Heart left ventricle (tissue), 16 donors: Measurements from ENCODE around the gene KPNA6. TPM values are rescaled to one million over a fixed set of nuclear protein-coding genes. Genes with fewer than 3 reads are reported as not detected.
"Not testable (repeated sequence)": the region's sequence is repeated elsewhere in the genome, so short reads cannot be mapped to it uniquely, and the experiment has no call there.

Experiments
- ATAC-seq, 4 donors: fragments of 200-7000 bp; cut with Tn5 transposase; one replicate each; pipeline ENCODE4 v1.9.1; 2020 to 2022; ENCODE audit warnings: moderate library complexity in 4 of 4, mild to moderate bottlenecking in 3 of 4, moderate number of reproducible peaks in 1 of 4
- DNase-seq, 5 donors: peaks; one replicate each; pipeline ENCODE4 v3.0.0-alpha.2; 2020
- H3K27ac ChIP-seq, 12 donors: fragments of 200-600 bp; sonication (generic) in 4 of 12; one replicate each; pipeline versions ENCODE4 v1.5.0 to v1.8.0; 2016 to 2022; ENCODE audit warnings: mild to moderate bottlenecking in 2 of 12
- H3K27me3 ChIP-seq, 9 donors: fragments of 200-600 bp; sonication (generic) in 2 of 9; one replicate each; pipeline versions ENCODE4 v1.5.1 to v1.8.0; 2016 to 2022; ENCODE audit warnings: mild to moderate bottlenecking in 3 of 9
- H3K36me3 ChIP-seq, 9 donors: fragments of 200-600 bp; sonication (generic) in 2 of 9; one replicate each; pipeline versions ENCODE4 v1.5.0 to v1.8.0; 2018 to 2022; ENCODE audit warnings: mild to moderate bottlenecking in 2 of 9
- H3K4me1 ChIP-seq, 12 donors: fragments of 200-600 bp; sonication (generic) in 4 of 12; one replicate each; pipeline versions ENCODE4 v1.5.0 to v1.8.0; 2016 to 2022; ENCODE audit warnings: mild to moderate bottlenecking in 3 of 12
- H3K4me3 ChIP-seq, 12 donors: fragments of 200-600 bp; sonication (generic) in 4 of 12; one replicate each; pipeline versions ENCODE4 v1.5.0 to v1.8.0; 2017 to 2022; ENCODE audit warnings: mild to moderate bottlenecking in 9 of 12, moderate library complexity in 4 of 12
- H3K9me3 ChIP-seq, 12 donors: fragments of 200-600 bp; sonication (generic) in 4 of 12; one replicate each; pipeline versions ENCODE4 v1.5.0 to v1.8.0; 2016 to 2022; ENCODE audit warnings: mild to moderate bottlenecking in 1 of 12
- CTCF ChIP-seq, 12 donors: fragments of 200-600 bp; sonication (generic) in 4 of 12; IDR thresholded peaks; one replicate each; pipeline versions ENCODE4 v1.5.0 to v1.8.0; 2018 to 2022; ENCODE audit warnings: antibody characterized with exemption in 12 of 12, mild to moderate bottlenecking in 5 of 12
- POLR2A ChIP-seq, 2 donors: fragments of 450-650 bp; IDR thresholded peaks; one replicate each; pipeline ENCODE4 v1.6.1; 2017; ENCODE audit warnings: antibody characterized with exemption in 2 of 2, mild to moderate bottlenecking in 2 of 2, moderate library complexity in 2 of 2
- WGBS, 4 donors: extraction: QIAGEN DNeasy Blood & Tissue Kit in 2 of 4; methylation state at CpG; one replicate each; pipeline versions ENCODE4 v1.1.5 to v1.1.7; 2013 to 2018; 5-methylcytosine and 5-hydroxymethylcytosine counted together
- intact Hi-C, 10 donors: fragments of 100-400 bp; cut with DNase I; formaldehyde crosslinking; loops; one replicate each; pipeline versions ENCODE4 v1.11.1 to v1.14.2; 2022
- polyA plus RNA-seq, 2 donors: library from polyadenylated mRNA; stranded (reverse); fragments of 200-250 nt; gene quantifications; one replicate each; pipeline ENCODE4 v1.2.3, GENCODE V29; 2013
- total RNA-seq, 9 donors: library from RNA; depleted of rRNA in 2 of 9; stranded (reverse); fragments of >200 nt in 2 of 9; fragmentation: NEBNext Ultra II Directional in 3 of 9; extraction: Animal tissue kit (Norgen Biotek cat#: 25700) in 3 of 9; gene quantifications; one replicate each; pipeline versions ENCODE4 v1.1.0 to v1.2.4, GENCODE V29; 2016 to 2023
- donor health status: ischemic (EF 13 %, LVEDD 7.1; RV severe dilation, severe dysfunction).
- donor health status: healthy with polysubstance abuse.
- donor health status: DM: no; HTN: yes; CAD: no.
- donor health status: DM: no; HTN: no; CAD: no.
- donor health status: ischemic (EF 25% LVEDD 6.9; RV normal size, moderate dysfunction).
- donor health status: ischemic (EF 25% LVEDD 5.7; RV mildly dilated, moderate dysfunction).
- donor health status: healthy.
- donor health status: DM: yes; HTN: yes; CAD: no.
- donor health status: ischemic (EF 35%, LVEDD 5.7; RV mildly dilated, moderate dysfunction).
- donor health status: nonischemic (EF 11% LVEDD 7.7; RV severe dilation, severe dysfunction).
- donor health status: DM: yes; HTN: yes; CAD: no.
- donor health status: PGD.
- donor health status: ischemic (EF 29% LVEDD 5.4; RV normal size, mild dysfunction).
- donor health status: nonischemic (EF 23%, LVEDD 6.1; RV moderate dilation, normal function).

Gene KPNA6
- total and polyA plus RNA-seq, 11 donors, result 10.2 to 99.2 (median 75.2) TPM

- TF ChIP-seq CTCF (IDR thresholded peaks at IDR 0.05), result no peak
- no peak for TF ChIP-seq POLR2A (IDR thresholded peaks at IDR 0.05)
- ATAC-seq, result no peak
- WGBS, 4 donors, result 93 to 97% (median 95%) methylated on average over 2 of the region's 2 CpGs
Measured at GRCh38 chr1:32163405-32163804, 55.5 kb downstream of the KPNA6 start.

GRCh38 chr1:32165633-32166032, 57.8 kb downstream of the KPNA6 start:
- H3K4me3 ChIP-seq, H3K27ac ChIP-seq, DNase-seq, H3K4me1 ChIP-seq, intact Hi-C loops, H3K27me3 ChIP-seq, ATAC-seq, H3K9me3 ChIP-seq: not testable (repeated sequence)
- WGBS, 4 donors, result 77 to 89% (median 84%) methylated on average over 10 of the region's 10 CpGs
- H3K36me3 ChIP-seq, result peaks cover 0 to 100% (median 98%) of the 10 kb centered on the region in 9 donors

More at GRCh38 chr1:32163405-32163804, 55.5 kb downstream of the KPNA6 start:
- no peaks in the 10 kb centered on the region for H3K27me3 ChIP-seq
- H3K27ac ChIP-seq, result no peak overlapping the region
- H3K9me3 ChIP-seq, result no peaks in the 10 kb centered on the region
- intact Hi-C loops, result no loop called here
- H3K36me3 ChIP-seq, result peaks cover 0 to 100% (median 98%) of the 10 kb centered on the region in 9 donors
- H3K4me1 ChIP-seq, result no peaks in the 10 kb centered on the region
- H3K4me3 ChIP-seq, result no peak overlapping the region
- no peak for DNase-seq

GRCh38 chr1:32170991-32171390, 63.1 kb downstream of the KPNA6 start:
- TF ChIP-seq POLR2A (IDR thresholded peaks at IDR 0.05), result no peak
- TF ChIP-seq CTCF (IDR thresholded peaks at IDR 0.05), result no peak

GRCh38 chr1:32172621-32173245, 64.9 kb downstream of the KPNA6 start:
- peaks cover 0 to 69% (median 62%) of the 10 kb centered on the region in 9 donors for H3K36me3 ChIP-seq
- ATAC-seq, result no peak
- H3K9me3 ChIP-seq, result no peaks in the 10 kb centered on the region

More at GRCh38 chr1:32170991-32171390, 63.1 kb downstream of the KPNA6 start:
- no peak for DNase-seq
- H3K9me3 ChIP-seq, result no peaks in the 10 kb centered on the region
- WGBS, 4 donors, result 58 to 68% (median 64%) methylated on average over 4 of the region's 4 CpGs
- H3K27ac ChIP-seq, result no peak overlapping the region
- no peak overlapping the region for H3K4me3 ChIP-seq
- H3K4me1 ChIP-seq, result peaks cover 0 to 10% (median 0%) of the 10 kb centered on the region in 12 donors
- H3K36me3 ChIP-seq, result peaks cover 0 to 86% (median 79%) of the 10 kb centered on the region in 9 donors
- intact Hi-C loops, result no loop called here
- ATAC-seq, result no peak
- H3K27me3 ChIP-seq, result no peaks in the 10 kb centered on the region

More at GRCh38 chr1:32172621-32173245, 64.9 kb downstream of the KPNA6 start:
- Histone ChIP-seq H3K4me3 (no peak overlapping the region), H3K4me1 (peaks cover 0 to 10% (median 0%) of the 10 kb centered on the region in 12 donors), H3K27ac (no peak overlapping the region), H3K27me3 (no peaks in the 10 kb centered on the region)
- no peak for DNase-seq
- TF ChIP-seq CTCF (IDR thresholded peaks at IDR 0.05), result no peak
- TF ChIP-seq POLR2A (IDR thresholded peaks at IDR 0.05), result no peak
- 85 to 97% (median 91%) methylated on average over 1 of the region's 1 CpG for WGBS, 4 donors
- intact Hi-C loops, result no loop called here
